HEK293 (cell line): ENCODE data around the gene SPTLC3.

Source experiments
- CTCF ChIA-PET: fragments of 350-600 bp; formaldehyde crosslinking; extraction: SDS; loops from one replicate; lab custom pipeline; 2021; ENCODE audit warnings: antibody characterized with exemption; lab: Yijun Ruan, JAX
- POLR2A ChIA-PET: fragments of 300-600 bp; formaldehyde crosslinking; extraction: SDS; loops from one replicate; lab custom pipeline; 2020; ENCODE audit warnings: antibody characterized with exemption, inconsistent platforms; lab: Yijun Ruan, JAX
- H3K27ac ChIP-seq: fragments of 200-500 bp; sonication (Bioruptor generic); 2 replicates; pipeline ENCODE4 v1.5.1; 2014; ENCODE audit warnings: low read depth, low read length, control low read depth, inconsistent platforms; ENCODE audit errors: extremely low read depth
- H3K36me3 ChIP-seq, 2 experiments: fragments of 200-500 bp in 1 of 2; sonication (Bioruptor generic) in 1 of 2; 1 replicate in 1 of 2; 2 replicates in 1 of 2; pipeline ENCODE4 v1.5.1; 2014 to 2017; ENCODE audit warnings: inconsistent platforms in 2 of 2, low read length in 2 of 2; ENCODE audit not compliant: control insufficient read depth in 2 of 2, insufficient read depth in 1 of 2
- H3K4me1 ChIP-seq: fragments of 200-500 bp; sonication (Bioruptor generic); 2 replicates; pipeline ENCODE4 v1.5.1; 2014; ENCODE audit warnings: mild to moderate bottlenecking, low read length, inconsistent platforms; ENCODE audit not compliant: control insufficient read depth, insufficient read depth
- H3K4me3 ChIP-seq: 2 replicates; pipeline ENCODE4 v1.5.1; 2011; ENCODE audit warnings: low read depth, mild to moderate bottlenecking, control low read depth, low read length, moderate library complexity
- H3K9me3 ChIP-seq: fragments of 200-500 bp; sonication (Bioruptor generic); 2 replicates; pipeline ENCODE4 v1.5.1; 2014; ENCODE audit warnings: low read depth, low read length, inconsistent platforms; ENCODE audit not compliant: control insufficient read depth, insufficient read depth
- AEBP2 ChIP-seq: fragments of 450-650 bp; formaldehyde crosslinking; IDR thresholded peaks from 2 replicates; pipeline ENCODE4 v1.5.1; 2016; ENCODE audit warnings: missing biosample characterization, missing genetic modification characterization, borderline replicate concordance
- EGR2 ChIP-seq: fragments of 450-650 bp; formaldehyde crosslinking; IDR thresholded peaks from 2 replicates; pipeline ENCODE4 v1.5.1; 2016; ENCODE audit warnings: low read depth, missing biosample characterization, missing genetic modification characterization
- MEIS1 ChIP-seq: sonication (generic); formaldehyde crosslinking; IDR thresholded peaks from 2 replicates; pipeline ENCODE4 v1.8.1; 2022; ENCODE audit warnings: missing genetic modification reagents, mild to moderate bottlenecking, borderline replicate concordance
- TRIM28 ChIP-seq: IDR thresholded peaks from 2 replicates; pipeline ENCODE4 v1.6.1; 2011; ENCODE audit warnings: low read length, control low read depth, borderline replicate concordance
- TSHZ1 ChIP-seq: fragments of 450-650 bp; formaldehyde crosslinking; IDR thresholded peaks from 2 replicates; pipeline ENCODE4 v1.5.1; 2016; ENCODE audit warnings: missing biosample characterization, missing genetic modification characterization, borderline replicate concordance
- WT1 ChIP-seq: fragments of 450-650 bp; formaldehyde crosslinking; IDR thresholded peaks from 2 replicates; pipeline ENCODE4 v1.5.1; 2016; ENCODE audit warnings: missing biosample characterization, missing genetic modification characterization
- ZNF19 ChIP-seq: fragments of 450-650 bp; formaldehyde crosslinking; IDR thresholded peaks from 2 replicates; pipeline ENCODE4; 2016; ENCODE audit warnings: missing biosample characterization, missing genetic modification characterization, low read depth
- ZNF214 ChIP-seq: fragments of 450-650 bp; formaldehyde crosslinking; IDR thresholded peaks from 2 replicates; pipeline ENCODE4 v1.5.1; 2017; ENCODE audit warnings: missing biosample characterization, mild to moderate bottlenecking, missing genetic modification characterization, borderline replicate concordance
- ZNF223 ChIP-seq: fragments of 450-650 bp; formaldehyde crosslinking; IDR thresholded peaks from 2 replicates; pipeline ENCODE4 v1.5.1; 2016; ENCODE audit warnings: missing biosample characterization, missing genetic modification characterization
- ZNF24 ChIP-seq: fragments of 450-650 bp; formaldehyde crosslinking; IDR thresholded peaks from 2 replicates; pipeline ENCODE4 v1.5.1; 2016; ENCODE audit warnings: missing biosample characterization, missing genetic modification characterization
- ZNF26 ChIP-seq: fragments of 450-650 bp; formaldehyde crosslinking; IDR thresholded peaks from 2 replicates; pipeline ENCODE4 v1.5.1; 2016; ENCODE audit warnings: missing biosample characterization, missing genetic modification characterization
- ZNF404 ChIP-seq: fragments of 450-650 bp; formaldehyde crosslinking; IDR thresholded peaks from 2 replicates; pipeline ENCODE4 v1.5.1; 2017; ENCODE audit warnings: missing biosample characterization, missing genetic modification characterization
- TF ChIP-seq, protein P1 (sequence below): fragments of 450-650 bp; formaldehyde crosslinking; IDR thresholded peaks from 2 replicates; pipeline ENCODE4 v1.5.1; 2016; ENCODE audit warnings: missing biosample characterization, missing genetic modification characterization
- TF ChIP-seq, protein P2 (sequence below): fragments of 450-650 bp; formaldehyde crosslinking; IDR thresholded peaks from 2 replicates; pipeline ENCODE4 v1.5.1; 2016; ENCODE audit warnings: missing biosample characterization, missing genetic modification characterization

SPTLC3 gene

GRCh38 chr20:13110796-13111195 lies 102.0 kb downstream of the SPTLC3 start:
- CTCF ChIA-PET = interaction anchor here (1.6 to 4.8 kb wide), 2 partner anchors 9 to 186 kb away, joined by 7 to 21 read pairs; no protein-coding TSS in a partner anchor
- Histone ChIP-seq H3K36me3 (no peaks in the 10 kb centered on the region), H3K4me1 (no peaks in the 10 kb centered on the region), H3K27ac (no peak overlapping the region), H3K4me3 (no peak overlapping the region), H3K9me3 (no peaks in the 10 kb centered on the region)
- TF ChIP-seq, protein P1, sequence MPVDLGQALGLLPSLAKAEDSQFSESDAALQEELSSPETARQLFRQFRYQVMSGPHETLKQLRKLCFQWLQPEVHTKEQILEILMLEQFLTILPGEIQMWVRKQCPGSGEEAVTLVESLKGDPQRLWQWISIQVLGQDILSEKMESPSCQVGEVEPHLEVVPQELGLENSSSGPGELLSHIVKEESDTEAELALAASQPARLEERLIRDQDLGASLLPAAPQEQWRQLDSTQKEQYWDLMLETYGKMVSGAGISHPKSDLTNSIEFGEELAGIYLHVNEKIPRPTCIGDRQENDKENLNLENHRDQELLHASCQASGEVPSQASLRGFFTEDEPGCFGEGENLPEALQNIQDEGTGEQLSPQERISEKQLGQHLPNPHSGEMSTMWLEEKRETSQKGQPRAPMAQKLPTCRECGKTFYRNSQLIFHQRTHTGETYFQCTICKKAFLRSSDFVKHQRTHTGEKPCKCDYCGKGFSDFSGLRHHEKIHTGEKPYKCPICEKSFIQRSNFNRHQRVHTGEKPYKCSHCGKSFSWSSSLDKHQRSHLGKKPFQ = no peak
- TF ChIP-seq WT1 (tag by site-specific recombination) = no peak
- no peak for TF ChIP-seq ZNF404 (tag by site-specific recombination)
- no peak for TF ChIP-seq AEBP2
- no peak for TF ChIP-seq TSHZ1 (tag by site-specific recombination)
- TF ChIP-seq MEIS1 (CRISPR knock-in tag) = no peak
- no peak for TF ChIP-seq ZNF24 (tag by site-specific recombination)
- TF ChIP-seq ZNF26 (tag by site-specific recombination) = no peak
- TF ChIP-seq EGR2 (tag by site-specific recombination) = no peak
- no peak for TF ChIP-seq ZNF223 (tag by site-specific recombination)
- TF ChIP-seq ZNF214 = no peak
- no peak for TF ChIP-seq TRIM28
- TF ChIP-seq ZNF19 (tag by site-specific recombination) = no peak
- POLR2A ChIA-PET = no interaction called here

GRCh38 chr20:13111249-13111911 lies 102.6 kb downstream of the SPTLC3 start:
- Histone ChIP-seq H3K9me3 (no peaks in the 10 kb centered on the region), H3K4me3 (no peak overlapping the region), H3K36me3 (no peaks in the 10 kb centered on the region), H3K4me1 (no peaks in the 10 kb centered on the region), H3K27ac (no peak overlapping the region)
- ChIA-PET CTCF (interaction anchor here (1.2 to 4.8 kb wide), 2 partner anchors 8 to 142 kb away, joined by 4 to 21 read pairs; no protein-coding TSS in a partner anchor), POLR2A (no interaction called here)
- TF ChIP-seq, protein P2, sequence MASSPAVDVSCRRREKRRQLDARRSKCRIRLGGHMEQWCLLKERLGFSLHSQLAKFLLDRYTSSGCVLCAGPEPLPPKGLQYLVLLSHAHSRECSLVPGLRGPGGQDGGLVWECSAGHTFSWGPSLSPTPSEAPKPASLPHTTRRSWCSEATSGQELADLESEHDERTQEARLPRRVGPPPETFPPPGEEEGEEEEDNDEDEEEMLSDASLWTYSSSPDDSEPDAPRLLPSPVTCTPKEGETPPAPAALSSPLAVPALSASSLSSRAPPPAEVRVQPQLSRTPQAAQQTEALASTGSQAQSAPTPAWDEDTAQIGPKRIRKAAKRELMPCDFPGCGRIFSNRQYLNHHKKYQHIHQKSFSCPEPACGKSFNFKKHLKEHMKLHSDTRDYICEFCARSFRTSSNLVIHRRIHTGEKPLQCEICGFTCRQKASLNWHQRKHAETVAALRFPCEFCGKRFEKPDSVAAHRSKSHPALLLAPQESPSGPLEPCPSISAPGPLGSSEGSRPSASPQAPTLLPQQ = no peak
